HFF-Myc (cell line): ENCODE measurements around the gene RSU1.

Source experiments
- DNase-seq: peaks from one replicate; pipeline ENCODE4 v3.0.0-alpha.2; 2011; ENCODE audit warnings: low read depth; ENCODE audit errors: extremely low read depth
- H3K4me3 ChIP-seq: replicated peaks from 2 replicates; pipeline ENCODE4 v1.5.1; 2011; ENCODE audit warnings: low read depth, mild to moderate bottlenecking, control low read depth, low read length
- CTCF ChIP-seq: IDR thresholded peaks from 2 replicates; pipeline ENCODE4 v1.5.1; 2012; ENCODE audit warnings: mild to moderate bottlenecking, low read depth, low read length, control low read depth; ENCODE audit errors: missing control alignments

RSU1 gene

GRCh38 chr10:16547973-16548372 is 269.3 kb downstream of the RSU1 start:
- DNase-seq, result no peak
- H3K4me3 ChIP-seq, result no peak overlapping the region
- TF ChIP-seq CTCF, result no peak

GRCh38 chr10:16545116-16545736 is 272.0 kb downstream of the RSU1 start:
- peak; percentile 30 for DNase-seq
- peak; percentile 78 for TF ChIP-seq CTCF
- H3K4me3 ChIP-seq, result no peak overlapping the region

- H3K4me3 ChIP-seq, result no peak overlapping the region
- DNase-seq, result no peak
- TF ChIP-seq CTCF, result no peak
Observed at GRCh38 chr10:16544591-16544990, 272.6 kb downstream of the RSU1 start.

GRCh38 chr10:16544099-16544498 is 273.1 kb downstream of the RSU1 start:
- TF ChIP-seq CTCF, result no peak
- DNase-seq, result no peak
- no peak overlapping the region for H3K4me3 ChIP-seq
